PC-3 (cell line): ENCODE measurements around the gene LCAT. TPM values are rescaled to one million over a fixed set of nuclear protein-coding genes. Genes with fewer than 3 reads are reported as not detected.

Source experiments
- ATAC-seq: fragments of 200-7000 bp; cut with Tn5 transposase; 2 replicates; pipeline ENCODE4 v1.9.1; 2020; ENCODE audit warnings: mild to moderate bottlenecking, moderate library complexity
- BruUV-seq: library from RNA; stranded (reverse); fragments of 400-500 nt; replicated peaks from 2 replicates; lab custom pipeline; 2021; lab: Mats Ljungman, UMichigan
- CTCF ChIA-PET: fragments of 300-600 bp; sonication (Branson Sonifier 250); formaldehyde crosslinking; loops from one replicate; lab custom pipeline; 2022; ENCODE audit warnings: antibody characterized with exemption; lab: Charles Lee
- POLR2A ChIA-PET: fragments of 300-600 bp; sonication (Branson Sonifier 250); formaldehyde crosslinking; loops from one replicate; lab custom pipeline; 2022; ENCODE audit warnings: antibody characterized with exemption; ENCODE audit not compliant: unreplicated experiment; lab: Charles Lee
- DNase-seq: peaks from one replicate; pipeline ENCODE4 v3.0.0-alpha.2; 2015
- H2AFZ ChIP-seq: fragments of 300-600 bp; sonication (generic); 2 replicates; pipeline ENCODE4 v1.6.0; 2016; ENCODE audit warnings: antibody characterized with exemption, low read length
- H3F3A ChIP-seq: fragments of 300-600 bp; sonication (generic); one replicate; pipeline ENCODE4 v1.6.0; 2017; ENCODE audit warnings: antibody characterized with exemption, low read length, control low read depth, mild to moderate bottlenecking; ENCODE audit not compliant: unreplicated experiment
- H3K27ac ChIP-seq: fragments of 300-600 bp; sonication (generic); 2 replicates; pipeline ENCODE4 v1.5.1; 2016; ENCODE audit warnings: mild to moderate bottlenecking, low read length
- H3K27me3 ChIP-seq: fragments of 300-600 bp; sonication (generic); 2 replicates; pipeline ENCODE4 v1.6.1; 2016; ENCODE audit warnings: low read length, mixed read lengths
- H3K36me3 ChIP-seq: fragments of 300-600 bp; sonication (generic); 2 replicates; pipeline ENCODE4 v1.6.1; 2016; ENCODE audit warnings: low read depth, mixed run types, low read length, mixed read lengths
- H3K4me1 ChIP-seq: fragments of 300-600 bp; sonication (generic); 2 replicates; pipeline ENCODE4 v1.5.1; 2016; ENCODE audit warnings: low read length; ENCODE audit not compliant: insufficient read depth
- H3K4me2 ChIP-seq: fragments of 300-600 bp; sonication (generic); 2 replicates; pipeline ENCODE4 v1.6.0; 2016; ENCODE audit warnings: low read length
- H3K4me3 ChIP-seq: fragments of 300-600 bp; sonication (generic); 2 replicates; pipeline ENCODE4 v1.5.1; 2016; ENCODE audit warnings: mild to moderate bottlenecking, low read length, mixed read lengths
- H3K79me2 ChIP-seq: fragments of 300-600 bp; sonication (generic); 2 replicates; pipeline ENCODE4 v1.6.1; 2017; ENCODE audit warnings: low read length, mixed read lengths
- H3K9ac ChIP-seq: fragments of 300-600 bp; sonication (generic); 2 replicates; pipeline ENCODE4 v1.6.0; 2016; ENCODE audit warnings: mild to moderate bottlenecking, low read length
- H3K9me2 ChIP-seq: fragments of 300-600 bp; sonication (generic); replicated peaks from 2 replicates; pipeline ENCODE4 v1.6.1; 2016; ENCODE audit warnings: mixed run types, low read length, mixed read lengths
- H3K9me3 ChIP-seq: fragments of 300-600 bp; sonication (generic); 2 replicates; pipeline ENCODE4 v1.6.1; 2016; ENCODE audit warnings: low read length, mixed read lengths
- H4K20me1 ChIP-seq: fragments of 300-600 bp; sonication (generic); 2 replicates; pipeline ENCODE4 v1.6.1; 2016; ENCODE audit warnings: low read length, mixed read lengths
- CTCF ChIP-seq: fragments of 300-600 bp; sonication (generic); conservative IDR thresholded peaks from 2 replicates; pipeline ENCODE4 v1.5.1; 2017; ENCODE audit warnings: antibody characterized with exemption, low read depth, mild to moderate bottlenecking, low read length
- EZH2 ChIP-seq: fragments of 300-600 bp; sonication (generic); IDR thresholded peaks from one replicate; pipeline ENCODE4 v1.6.1; 2017; ENCODE audit warnings: antibody characterized with exemption, mild to moderate bottlenecking, low read length; ENCODE audit not compliant: unreplicated experiment
- EZH2phosphoT487 ChIP-seq: fragments of 300-600 bp; sonication (generic); IDR thresholded peaks from 2 replicates; pipeline ENCODE4 v1.6.1; 2018; ENCODE audit warnings: mild to moderate bottlenecking, antibody characterized with exemption, low read length, borderline replicate concordance
- intact Hi-C: fragments of 100-400 bp; cut with micrococcal nuclease; formaldehyde crosslinking; loops from 2 replicates; pipeline ENCODE4 v1.9.0; 2023
- total RNA-seq: library from RNA; depleted of rRNA; stranded (reverse); fragments of >200 nt; gene quantifications from 2 replicates; pipeline ENCODE4 v1.2.3, GENCODE V29; 2014

LCAT gene
- total RNA-seq, 1 experiment from 2014 or later: 3.2 TPM

GRCh38 chr16:67948015-67948414, 4.1 kb upstream of the LCAT start:
- no peak for TF ChIP-seq EZH2phosphoT487
- TF ChIP-seq CTCF: no peak
- Histone ChIP-seq H3K4me3 (no peak overlapping the region), H3K79me2 (no peaks in the 10 kb centered on the region), H3K4me2 (no peak overlapping the region), H3K27ac (no peak overlapping the region), H3K9ac (no peak overlapping the region), H2AFZ (no peak overlapping the region), H3F3A (no peaks in the 10 kb centered on the region), H4K20me1 (no peaks in the 10 kb centered on the region), H3K36me3 (no peaks in the 10 kb centered on the region; the same call in 1 of the 2 replicates), H3K9me2 (no peaks in the 10 kb centered on the region), H3K4me1 (no peaks in the 10 kb centered on the region), H3K9me3 (no peaks in the 10 kb centered on the region), H3K27me3 (no peaks in the 10 kb centered on the region)
- intact Hi-C loops: no loop called here
- ChIA-PET POLR2A (no interaction called here), CTCF (no interaction called here)
- ATAC-seq (peak; percentile 47), DNase-seq (peak; percentile 17)
- BruUV-seq: no TSS peak

DNA sequence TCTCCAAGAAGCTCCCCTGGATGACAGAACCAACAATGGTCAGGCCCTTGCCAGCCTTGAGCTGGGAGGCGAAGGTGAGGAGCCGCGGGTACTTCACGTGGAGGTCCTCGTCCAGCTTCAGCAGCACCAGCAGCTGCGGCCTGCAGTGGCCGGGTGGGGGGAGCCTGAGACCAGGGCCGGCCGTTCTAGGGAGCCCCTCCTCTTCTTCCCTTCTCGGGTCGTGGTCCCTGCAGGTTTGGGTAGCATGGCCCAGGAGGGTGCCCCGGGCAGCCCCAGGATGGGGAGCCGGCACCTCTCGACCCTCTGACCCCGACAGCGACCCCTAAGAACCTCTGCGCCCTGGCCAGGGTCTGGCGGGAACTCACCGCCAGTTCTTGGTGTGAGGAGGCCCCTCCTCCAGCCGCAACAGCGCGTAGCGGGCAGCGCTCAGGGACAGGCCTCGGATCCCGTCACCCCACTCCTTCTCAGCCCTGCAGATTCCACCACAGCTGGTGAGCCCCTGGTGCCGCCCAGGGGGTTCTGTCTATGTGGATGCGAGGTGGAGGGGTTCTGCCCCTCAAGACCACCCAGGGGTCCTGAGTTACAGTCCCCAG, 3.1 kb upstream of the LCAT start:
- ChIA-PET CTCF (no interaction called here), POLR2A (no interaction called here)
- no peaks in the 10 kb centered on the region; the same call in 1 of the 2 replicates for H3K36me3 ChIP-seq
- no TSS peak for BruUV-seq
- H3K9me3 ChIP-seq: no peaks in the 10 kb centered on the region
- H3F3A ChIP-seq: no peaks in the 10 kb centered on the region
- H3K79me2 ChIP-seq: no peaks in the 10 kb centered on the region
- no peak overlapping the region for H3K9ac ChIP-seq
- no peaks in the 10 kb centered on the region for H4K20me1 ChIP-seq
- DNase-seq (no peak), ATAC-seq (no peak)
- H3K9me2 ChIP-seq: no peaks in the 10 kb centered on the region
- no peaks in the 10 kb centered on the region for H3K27me3 ChIP-seq
- H3K4me1 ChIP-seq: no peaks in the 10 kb centered on the region
- H3K27ac ChIP-seq: no peak overlapping the region
- H3K4me3 ChIP-seq: no peak overlapping the region
- intact Hi-C loops: no loop called here
- no peak for TF ChIP-seq EZH2phosphoT487
- no peak for TF ChIP-seq EZH2
- no peak for TF ChIP-seq CTCF
- H2AFZ ChIP-seq: no peak overlapping the region
- no peak overlapping the region for H3K4me2 ChIP-seq

- no TSS peak for BruUV-seq
- H3K9me3 ChIP-seq: no peaks in the 10 kb centered on the region
- H3K4me2 ChIP-seq: no peak overlapping the region
- no peaks in the 10 kb centered on the region for H3K4me1 ChIP-seq
- intact Hi-C loops: no loop called here
- CTCF ChIA-PET: no interaction called here
- H3K9me2 ChIP-seq: no peaks in the 10 kb centered on the region
- H3K9ac ChIP-seq: no peak overlapping the region
- H3K79me2 ChIP-seq: no peaks in the 10 kb centered on the region
- H3K27ac ChIP-seq: no peak overlapping the region
- H3K4me3 ChIP-seq: no peak overlapping the region
- H2AFZ ChIP-seq: no peak overlapping the region
- H3K27me3 ChIP-seq: no peaks in the 10 kb centered on the region
- H3F3A ChIP-seq: no peaks in the 10 kb centered on the region
- H4K20me1 ChIP-seq: no peaks in the 10 kb centered on the region
- ATAC-seq: no peak
- no peak for DNase-seq
- POLR2A ChIA-PET: no interaction called here
- H3K36me3 ChIP-seq: no peaks in the 10 kb centered on the region; the same call in 1 of the 2 replicates
- TF ChIP-seq EZH2 (no peak), CTCF (no peak), EZH2phosphoT487 (no peak)
These were observed 2.2 kb upstream of the LCAT start for GRCh38 chr16:67946128-67946569.
